T-helper 1 cell treated with Interleukin-12 subunit alpha and Interleukin-12 subunit beta and Interleukin-4 antibody, amounts not matched to agents 30 μg/mL and 1 μg/mL, for 36 hours (primary cell): Measurements from ENCODE around the gene HMGCS2.

ENCODE experiments used
- H3K27ac Mint-ChIP-seq: one replicate; pipeline ENCODE4 v1.8.0; 2021; ENCODE audit warnings: mild to moderate bottlenecking, mixed read lengths
- H3K27me3 Mint-ChIP-seq: one replicate; pipeline ENCODE4 v1.8.0; 2021; ENCODE audit warnings: low read depth, mixed read lengths
- H3K36me3 Mint-ChIP-seq: one replicate; pipeline ENCODE4 v1.8.0; 2021; ENCODE audit warnings: low read depth, mixed read lengths
- H3K4me1 Mint-ChIP-seq: one replicate; pipeline ENCODE4 v1.8.0; 2021; ENCODE audit warnings: low read depth, mixed read lengths
- H3K4me3 Mint-ChIP-seq: one replicate; pipeline ENCODE4 v1.8.0; 2021; ENCODE audit warnings: mild to moderate bottlenecking, moderate library complexity, mixed read lengths
- H3K9me3 Mint-ChIP-seq: one replicate; pipeline ENCODE4 v1.8.0; 2021; ENCODE audit warnings: mixed read lengths

HMGCS2 gene

GRCh38 chr1:119758584-119758983, 10.1 kb downstream of the HMGCS2 start:
- Mint-ChIP-seq H3K27me3 (peaks cover 48% of the 10 kb centered on the region), H3K36me3 (no peaks in the 10 kb centered on the region), H3K27ac (no peak overlapping the region), H3K4me1 (peaks cover 16% of the 10 kb centered on the region), H3K4me3 (no peak overlapping the region), H3K9me3 (no peaks in the 10 kb centered on the region)

GRCh38 chr1:119752592-119752991, 16.1 kb downstream of the HMGCS2 start:
- H3K27me3 Mint-ChIP-seq, result peaks cover 45% of the 10 kb centered on the region

GRCh38 chr1:119748040-119748439, 20.7 kb downstream of the HMGCS2 start:
- no peak overlapping the region for H3K4me3 Mint-ChIP-seq

More at GRCh38 chr1:119752592-119752991, 16.1 kb downstream of the HMGCS2 start:
- peak overlapping the region; percentile 41 for H3K27ac Mint-ChIP-seq
- H3K4me1 Mint-ChIP-seq, result peaks cover 16% of the 10 kb centered on the region
- peak overlapping the region; percentile 60 for H3K4me3 Mint-ChIP-seq
- H3K36me3 Mint-ChIP-seq, result no peaks in the 10 kb centered on the region
- H3K9me3 Mint-ChIP-seq, result no peaks in the 10 kb centered on the region

GRCh38 chr1:119747451-119747850, 21.3 kb downstream of the HMGCS2 start:
- no peak overlapping the region for H3K27ac Mint-ChIP-seq
- H3K4me3 Mint-ChIP-seq, result no peak overlapping the region
- H3K27me3 Mint-ChIP-seq, result peaks cover 25% of the 10 kb centered on the region
- H3K36me3 Mint-ChIP-seq, result peaks cover 10% of the 10 kb centered on the region
- H3K4me1 Mint-ChIP-seq, result peaks cover 21% of the 10 kb centered on the region
- no peaks in the 10 kb centered on the region for H3K9me3 Mint-ChIP-seq

More at GRCh38 chr1:119748040-119748439, 20.7 kb downstream of the HMGCS2 start:
- H3K9me3 Mint-ChIP-seq, result no peaks in the 10 kb centered on the region
- no peak overlapping the region for H3K27ac Mint-ChIP-seq
- H3K4me1 Mint-ChIP-seq, result peaks cover 23% of the 10 kb centered on the region
- H3K36me3 Mint-ChIP-seq, result peaks cover 10% of the 10 kb centered on the region
- peaks cover 27% of the 10 kb centered on the region for H3K27me3 Mint-ChIP-seq

- peaks cover 9% of the 10 kb centered on the region for H3K27me3 Mint-ChIP-seq
- no peak overlapping the region for H3K4me3 Mint-ChIP-seq
- H3K36me3 Mint-ChIP-seq, result peaks cover 11% of the 10 kb centered on the region
- no peak overlapping the region for H3K27ac Mint-ChIP-seq
- H3K4me1 Mint-ChIP-seq, result peaks cover 15% of the 10 kb centered on the region
- H3K9me3 Mint-ChIP-seq, result no peaks in the 10 kb centered on the region
These were observed 23.7 kb downstream of the HMGCS2 start for GRCh38 chr1:119745034-119745433.

GRCh38 chr1:119744598-119744942, 24.1 kb downstream of the HMGCS2 start:
- Mint-ChIP-seq H3K36me3 (peaks cover 13% of the 10 kb centered on the region), H3K27ac (no peak overlapping the region), H3K9me3 (no peaks in the 10 kb centered on the region), H3K4me3 (no peak overlapping the region), H3K4me1 (peaks cover 14% of the 10 kb centered on the region), H3K27me3 (peaks cover 4% of the 10 kb centered on the region)

GRCh38 chr1:119743776-119744597, 24.7 kb downstream of the HMGCS2 start:
- peak overlapping the region; percentile 39 for H3K27ac Mint-ChIP-seq
- H3K36me3 Mint-ChIP-seq, result peaks cover 15% of the 10 kb centered on the region
- no peak overlapping the region for H3K4me3 Mint-ChIP-seq
- H3K9me3 Mint-ChIP-seq, result no peaks in the 10 kb centered on the region
- H3K4me1 Mint-ChIP-seq, result peaks cover 12% of the 10 kb centered on the region
- no peaks in the 10 kb centered on the region for H3K27me3 Mint-ChIP-seq

GRCh38 chr1:119743308-119743707, 25.4 kb downstream of the HMGCS2 start:
- H3K27ac Mint-ChIP-seq, result no peak overlapping the region
- no peaks in the 10 kb centered on the region for H3K9me3 Mint-ChIP-seq
- no peaks in the 10 kb centered on the region for H3K27me3 Mint-ChIP-seq
- no peak overlapping the region for H3K4me3 Mint-ChIP-seq
- H3K36me3 Mint-ChIP-seq, result peaks cover 15% of the 10 kb centered on the region
- peaks cover 12% of the 10 kb centered on the region for H3K4me1 Mint-ChIP-seq

- no peak overlapping the region for H3K4me3 Mint-ChIP-seq
- no peaks in the 10 kb centered on the region for H3K9me3 Mint-ChIP-seq
- H3K36me3 Mint-ChIP-seq, result peaks cover 19% of the 10 kb centered on the region
- peaks cover 12% of the 10 kb centered on the region for H3K4me1 Mint-ChIP-seq
- H3K27me3 Mint-ChIP-seq, result no peaks in the 10 kb centered on the region
- H3K27ac Mint-ChIP-seq, result no peak overlapping the region
These were observed 26.0 kb downstream of the HMGCS2 start for GRCh38 chr1:119742677-119743076.

- peaks cover 20% of the 10 kb centered on the region for H3K36me3 Mint-ChIP-seq
- H3K9me3 Mint-ChIP-seq, result no peaks in the 10 kb centered on the region
- H3K4me1 Mint-ChIP-seq, result peaks cover 12% of the 10 kb centered on the region
- no peaks in the 10 kb centered on the region for H3K27me3 Mint-ChIP-seq
- H3K4me3 Mint-ChIP-seq, result no peak overlapping the region
- no peak overlapping the region for H3K27ac Mint-ChIP-seq
These were observed 26.5 kb downstream of the HMGCS2 start for GRCh38 chr1:119742202-119742601.

GRCh38 chr1:119740896-119741780, 27.6 kb downstream of the HMGCS2 start:
- Mint-ChIP-seq H3K27ac (no peak overlapping the region), H3K9me3 (no peaks in the 10 kb centered on the region), H3K36me3 (peaks cover 24% of the 10 kb centered on the region), H3K4me3 (no peak overlapping the region), H3K4me1 (peaks cover 14% of the 10 kb centered on the region), H3K27me3 (no peaks in the 10 kb centered on the region)

GRCh38 chr1:119740261-119740660, 28.4 kb downstream of the HMGCS2 start:
- H3K4me1 Mint-ChIP-seq, result peaks cover 9% of the 10 kb centered on the region
- H3K27me3 Mint-ChIP-seq, result no peaks in the 10 kb centered on the region
- no peak overlapping the region for H3K27ac Mint-ChIP-seq
- H3K36me3 Mint-ChIP-seq, result peaks cover 25% of the 10 kb centered on the region
- H3K9me3 Mint-ChIP-seq, result no peaks in the 10 kb centered on the region
- H3K4me3 Mint-ChIP-seq, result no peak overlapping the region

- no peaks in the 10 kb centered on the region for H3K9me3 Mint-ChIP-seq
- H3K36me3 Mint-ChIP-seq, result peaks cover 26% of the 10 kb centered on the region
- no peak overlapping the region for H3K4me3 Mint-ChIP-seq
- H3K27me3 Mint-ChIP-seq, result no peaks in the 10 kb centered on the region
- no peak overlapping the region for H3K27ac Mint-ChIP-seq
- peaks cover 5% of the 10 kb centered on the region for H3K4me1 Mint-ChIP-seq
These were observed 29.6 kb downstream of the HMGCS2 start for GRCh38 chr1:119739150-119739549.

GRCh38 chr1:119738100-119738720, 30.5 kb downstream of the HMGCS2 start:
- H3K9me3 Mint-ChIP-seq, result no peaks in the 10 kb centered on the region
- H3K27ac Mint-ChIP-seq, result no peak overlapping the region
- H3K4me3 Mint-ChIP-seq, result no peak overlapping the region
- peaks cover 2% of the 10 kb centered on the region for H3K4me1 Mint-ChIP-seq
- no peaks in the 10 kb centered on the region for H3K27me3 Mint-ChIP-seq
- H3K36me3 Mint-ChIP-seq, result peaks cover 21% of the 10 kb centered on the region
